ENCODE measurements around the gene RNF208.

Gene RNF208

GRCh38 chr9:137191691-137192447, 30.2 kb downstream of the RNF208 start:
- DNase-seq (ENCODE audit: low spot score), result no peak

GRCh38 chr9:137191245-137191644, 30.8 kb downstream of the RNF208 start:
- no peak for DNase-seq (ENCODE audit: low spot score)

DNA sequence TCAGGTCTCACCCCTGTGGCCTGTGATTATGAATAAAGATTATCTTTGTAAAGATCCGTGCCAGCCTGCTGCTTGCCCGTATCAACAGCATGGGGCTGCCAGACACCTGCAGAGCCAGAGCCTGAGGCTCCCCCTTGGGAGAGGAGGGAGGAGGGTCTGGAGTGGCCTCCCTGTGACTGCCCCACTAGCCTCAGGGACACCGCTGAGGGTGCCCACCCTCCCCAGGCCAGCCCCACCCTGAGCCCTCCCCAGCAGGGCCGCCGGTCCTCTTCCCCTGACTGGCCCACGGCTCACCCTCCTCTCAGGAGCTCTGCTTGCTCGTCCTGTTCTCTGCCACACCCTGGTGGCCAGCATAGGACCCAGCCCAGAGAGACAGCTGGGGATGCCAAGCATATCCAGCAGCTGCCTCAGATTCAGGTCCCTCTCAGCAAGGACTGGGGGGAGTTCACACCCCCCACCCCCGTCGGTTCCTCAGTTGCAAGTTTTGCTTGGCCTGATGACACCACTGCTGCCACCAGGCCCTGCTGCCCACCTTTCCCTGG, 31.7 kb downstream of the RNF208 start:
- DNase-seq (ENCODE audit: low spot score), result peak; percentile 23

DNA sequence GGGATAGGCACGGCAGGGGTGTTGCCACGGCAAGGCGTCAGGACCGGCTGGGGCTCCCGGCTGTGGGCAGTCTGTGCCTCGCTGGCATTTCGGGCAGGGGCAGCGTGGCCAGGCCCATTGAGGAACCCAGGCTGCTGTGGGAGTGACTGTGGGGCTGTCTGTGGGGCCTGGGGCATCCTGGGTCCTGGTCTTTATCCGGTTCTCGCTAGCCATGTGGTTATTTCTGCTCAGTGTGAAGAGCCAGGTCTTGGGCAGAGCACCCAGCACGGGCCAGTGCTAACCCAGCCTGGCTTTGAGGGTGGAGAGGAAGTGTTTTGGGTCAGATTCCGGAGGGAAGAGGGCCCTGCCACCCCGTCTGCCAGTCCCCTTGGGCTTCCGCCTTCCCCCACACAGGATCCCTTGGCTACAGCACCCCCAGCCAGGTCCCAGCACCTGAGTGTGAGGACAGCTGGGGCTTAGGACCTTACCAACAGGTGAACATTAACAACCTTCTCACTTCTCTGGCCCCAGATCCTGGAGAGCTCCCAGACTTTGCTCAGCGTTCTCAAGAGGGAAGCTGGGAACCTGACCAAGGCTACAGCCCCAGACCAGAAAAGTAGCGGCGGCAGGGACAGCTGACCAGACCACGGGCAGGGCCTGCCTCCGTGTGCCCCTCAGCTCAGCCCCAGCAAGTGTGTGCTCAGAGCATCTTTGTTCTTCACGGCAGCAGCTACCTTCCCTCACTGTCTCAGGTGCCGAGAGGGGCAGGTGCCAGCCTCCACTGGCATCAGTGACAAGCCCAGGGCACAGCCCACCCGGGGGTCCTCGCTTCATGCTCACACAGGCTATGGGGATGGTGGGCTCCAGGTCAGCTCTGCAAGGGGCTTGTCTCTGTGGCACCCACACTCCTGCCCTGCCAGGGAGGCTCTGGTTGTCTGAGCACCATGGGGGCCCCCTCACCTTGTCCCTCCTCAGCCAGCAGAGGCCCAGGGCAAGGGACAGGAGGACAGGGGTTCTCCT, 32.4 kb downstream of the RNF208 start:
- no peak for DNase-seq (ENCODE audit: low spot score)

- DNase-seq (ENCODE audit: low spot score), result peak; percentile 95
These were observed 33.3 kb downstream of the RNF208 start, which contains the start of the genes ANAPC2 and SSNA1 for GRCh38 chr9:137188490-137189296. Gene ANAPC2, minus strand, starts transcription at chr9:137188560. Its CDS starts 28 bp downstream, at chr9:137188532. Gene SSNA1, plus strand, starts transcription at chr9:137188676. Its CDS starts 51 bp downstream, at chr9:137188727.

GRCh38 chr9:137188086-137188489, 34.0 kb downstream of the RNF208 start:
- no peak for DNase-seq (ENCODE audit: low spot score)

GRCh38 chr9:137187386-137187785, 34.7 kb downstream of the RNF208 start:
- no peak for DNase-seq (ENCODE audit: low spot score)

DNA sequence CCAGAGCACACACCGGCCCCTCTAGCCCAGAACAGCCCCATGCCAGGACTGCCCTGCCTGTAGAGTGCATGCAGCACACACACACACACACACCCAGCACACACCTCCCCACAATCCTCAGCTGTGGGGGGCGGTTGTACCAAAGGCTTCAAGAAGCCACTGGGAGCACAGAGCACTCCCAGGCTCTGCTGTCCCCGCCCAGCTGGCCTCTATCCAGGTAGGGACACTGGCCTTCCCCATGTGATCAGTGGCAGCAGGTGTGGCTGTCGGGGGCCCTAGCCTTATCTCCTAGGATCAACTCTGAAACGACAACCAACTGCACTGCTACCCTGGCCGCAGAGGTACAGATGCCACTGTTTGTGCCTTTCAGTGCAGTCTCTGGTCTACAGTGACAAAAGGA, 35.7 kb downstream of the RNF208 start:
- no peak for DNase-seq (ENCODE audit: low spot score)

GRCh38 chr9:137185921-137186320, 36.1 kb downstream of the RNF208 start:
- no peak for DNase-seq (ENCODE audit: low spot score)

GRCh38 chr9:137184881-137185660, 37.0 kb downstream of the RNF208 start:
- no peak for DNase-seq (ENCODE audit: low spot score)

DNA sequence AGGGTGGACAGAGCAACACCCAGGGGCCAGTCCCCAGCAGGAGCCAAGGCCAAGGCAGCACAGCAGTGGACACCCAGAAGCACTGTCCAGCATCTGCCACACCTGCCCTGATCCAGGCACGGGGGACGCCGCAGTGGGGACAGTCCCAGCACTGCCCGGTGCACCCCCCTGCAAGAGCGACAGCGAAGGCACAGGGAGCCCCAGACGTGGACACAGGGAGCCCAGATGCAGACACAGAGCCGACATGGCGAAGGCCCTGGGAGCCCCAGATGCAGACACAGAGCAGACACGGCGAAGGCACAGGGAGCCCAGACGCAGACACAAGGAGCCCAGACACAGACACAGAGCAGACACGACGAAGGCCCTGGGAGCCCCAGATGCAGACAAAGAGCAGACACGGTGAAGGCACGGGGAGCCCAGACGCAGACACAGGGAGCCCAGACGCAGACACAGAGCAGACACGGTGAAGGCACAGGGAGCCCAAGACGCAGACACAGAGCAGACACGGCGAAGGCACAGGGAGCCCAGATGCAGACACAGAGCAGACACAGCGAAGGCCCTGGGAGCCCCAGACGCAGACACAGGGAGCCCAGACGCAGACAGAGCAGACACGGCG, 38.0 kb downstream of the RNF208 start:
- DNase-seq (ENCODE audit: low spot score), result no peak

- DNase-seq (ENCODE audit: low spot score), result no peak
These were observed 39.2 kb downstream of the RNF208 start for GRCh38 chr9:137182836-137183235.

GRCh38 chr9:137181680-137182079, 40.4 kb downstream of the RNF208 start:
- no peak for DNase-seq (ENCODE audit: low spot score)

GRCh38 chr9:137180491-137180890, 41.5 kb downstream of the RNF208 start:
- DNase-seq (ENCODE audit: low spot score), result no peak

GRCh38 chr9:137179761-137180160, 42.3 kb downstream of the RNF208 start:
- DNase-seq (ENCODE audit: low spot score), result no peak

DNA sequence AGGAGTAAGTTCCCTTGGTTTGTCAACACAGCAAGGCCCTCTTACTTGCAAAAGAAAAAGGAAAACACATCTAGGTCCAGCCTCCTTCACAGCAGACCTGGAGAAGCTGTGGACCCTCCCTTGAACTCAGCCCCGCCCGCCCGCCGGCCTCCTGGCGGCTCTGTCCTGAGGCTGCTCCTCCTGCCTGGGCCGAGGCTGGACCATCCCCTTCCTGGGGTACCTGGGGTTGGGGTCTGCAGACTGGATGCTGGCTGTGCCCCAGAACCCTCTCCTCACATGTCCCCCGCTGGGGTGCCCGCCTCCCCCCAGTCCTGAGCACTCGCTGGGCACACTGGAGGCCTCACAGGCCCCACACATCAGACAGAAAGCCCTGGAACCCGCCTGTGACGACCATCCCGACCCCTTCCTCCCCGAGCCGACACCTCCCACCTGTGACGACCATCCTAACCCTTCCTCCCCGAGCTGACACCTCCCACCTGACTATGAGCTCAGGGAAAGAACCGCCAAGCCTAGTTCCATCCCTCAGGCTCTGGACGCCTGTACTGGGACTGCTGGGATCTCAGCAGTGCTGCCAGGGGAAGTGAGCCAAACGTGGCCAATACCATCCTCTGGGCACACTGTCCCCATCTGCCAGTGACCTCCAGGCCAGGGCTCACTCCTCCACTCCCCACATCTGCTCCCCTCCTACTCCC, 43.0 kb downstream of the RNF208 start:
- DNase-seq (ENCODE audit: low spot score), result no peak

- DNase-seq (ENCODE audit: low spot score), result peak; percentile 44
These were observed 43.7 kb downstream of the RNF208 start for GRCh38 chr9:137178201-137178938.

DNA sequence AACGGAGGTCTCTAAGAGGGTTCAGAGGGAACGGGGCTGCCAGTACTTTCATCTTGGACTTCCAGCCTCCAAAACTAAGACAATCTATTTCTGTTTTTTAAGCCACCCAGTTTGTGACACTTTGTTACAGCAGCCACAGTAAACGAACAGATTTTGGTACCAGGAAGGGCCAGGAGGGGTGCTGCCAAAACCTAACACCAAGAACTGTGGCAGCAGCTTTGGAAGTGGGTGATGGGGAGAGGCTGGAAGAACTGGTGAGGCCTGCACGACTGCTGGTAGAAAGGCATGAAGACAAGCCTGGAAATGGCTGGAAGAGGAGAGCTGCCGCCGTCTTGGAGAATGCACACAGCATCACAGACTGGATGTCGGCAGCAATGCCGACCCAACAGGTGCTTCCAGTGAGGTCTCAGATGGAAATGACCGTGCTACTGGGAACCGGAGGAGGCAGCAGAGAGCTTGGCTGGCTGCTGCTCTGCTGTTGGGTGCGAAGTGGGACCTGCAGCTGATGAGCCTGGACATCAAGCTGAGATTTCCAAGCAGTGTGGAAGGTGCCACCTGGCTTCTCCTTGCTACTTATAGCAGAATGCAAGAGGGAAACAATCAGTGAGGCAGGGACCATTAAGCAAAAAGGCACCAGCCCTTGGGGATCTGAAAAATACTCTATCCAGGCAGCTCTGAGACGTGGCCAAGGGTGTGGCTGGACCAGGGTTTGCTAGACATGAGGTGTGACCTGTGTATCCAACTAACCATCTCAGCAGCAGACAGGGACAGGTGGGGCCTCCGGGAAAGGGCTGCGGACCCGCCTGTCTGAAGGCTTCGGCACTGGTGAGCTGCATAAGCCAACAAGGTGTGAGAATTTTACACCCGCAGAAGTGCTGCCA, 45.5 kb downstream of the RNF208 start:
- peak; percentile 52 for DNase-seq (ENCODE audit: low spot score)
